Measurements from ENCODE around the gene MPDU1. TPM values are rescaled to one million over a fixed set of nuclear protein-coding genes. Genes with fewer than 3 reads are reported as not detected.
"Not testable (repeated sequence)": the region's sequence is repeated elsewhere in the genome, so short reads cannot be mapped to it uniquely, and the experiment has no call there.

MPDU1 gene
- total and polyA plus RNA-seq, 4 donors, result 42.3 to 99.5 (median 84.8) TPM

- Histone ChIP-seq H3K9ac (ENCODE audit: insufficient read depth in 1 of 2, low read length in 2 of 2) (no peak overlapping the region), H3K4me3 (no peak overlapping the region), H3K4me1 (ENCODE audit: control insufficient read depth in 5 of 5, insufficient read depth in 5 of 5, low read length in 5 of 5) (peaks cover 0 to 7% (median 6%) of the 10 kb centered on the region in 5 donors), H3K9me3 (ENCODE audit: control insufficient read depth in 4 of 4, insufficient read depth in 3 of 4, low read length in 3 of 4) (no peaks in the 10 kb centered on the region), H3K36me3 (ENCODE audit: control insufficient read depth in 4 of 4, insufficient read depth in 4 of 4, low read length in 4 of 4) (peaks cover 37 to 55% (median 50%) of the 10 kb centered on the region in 4 donors), H3K27ac (ENCODE audit: low read depth in 1 of 2, low read length in 1 of 2) (no peak overlapping the region), H3K27me3 (ENCODE audit: control insufficient read depth in 3 of 3, insufficient read depth in 3 of 3, low read length in 2 of 3) (no peaks in the 10 kb centered on the region)
- WGBS, 2 donors, result 95% methylated on average over 5 of the region's 5 CpGs
- ATAC-seq (ENCODE audit: insufficient read depth, low FRiP score) (no peak), DNase-seq (no peak)
- TF ChIP-seq, protein P1, sequence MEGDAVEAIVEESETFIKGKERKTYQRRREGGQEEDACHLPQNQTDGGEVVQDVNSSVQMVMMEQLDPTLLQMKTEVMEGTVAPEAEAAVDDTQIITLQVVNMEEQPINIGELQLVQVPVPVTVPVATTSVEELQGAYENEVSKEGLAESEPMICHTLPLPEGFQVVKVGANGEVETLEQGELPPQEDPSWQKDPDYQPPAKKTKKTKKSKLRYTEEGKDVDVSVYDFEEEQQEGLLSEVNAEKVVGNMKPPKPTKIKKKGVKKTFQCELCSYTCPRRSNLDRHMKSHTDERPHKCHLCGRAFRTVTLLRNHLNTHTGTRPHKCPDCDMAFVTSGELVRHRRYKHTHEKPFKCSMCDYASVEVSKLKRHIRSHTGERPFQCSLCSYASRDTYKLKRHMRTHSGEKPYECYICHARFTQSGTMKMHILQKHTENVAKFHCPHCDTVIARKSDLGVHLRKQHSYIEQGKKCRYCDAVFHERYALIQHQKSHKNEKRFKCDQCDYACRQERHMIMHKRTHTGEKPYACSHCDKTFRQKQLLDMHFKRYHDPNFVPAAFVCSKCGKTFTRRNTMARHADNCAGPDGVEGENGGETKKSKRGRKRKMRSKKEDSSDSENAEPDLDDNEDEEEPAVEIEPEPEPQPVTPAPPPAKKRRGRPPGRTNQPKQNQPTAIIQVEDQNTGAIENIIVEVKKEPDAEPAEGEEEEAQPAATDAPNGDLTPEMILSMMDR (IDR thresholded peaks at IDR 0.05; ENCODE audit: control extremely low read depth, extremely low read depth), result no peak
Observed at GRCh38 chr17:7591596-7591995, 7.9 kb downstream of the MPDU1 start.

GRCh38 chr17:7592422-7593021 is 8.9 kb downstream of the MPDU1 start:
- H3K27me3 ChIP-seq (ENCODE audit: control insufficient read depth in 3 of 3, insufficient read depth in 3 of 3, low read length in 2 of 3), result no peaks in the 10 kb centered on the region
- 93 to 94% methylated on average over 23 of the region's 23 CpGs for WGBS, 2 donors
- no peak for DNase-seq
- H3K36me3 ChIP-seq (ENCODE audit: control insufficient read depth in 4 of 4, insufficient read depth in 4 of 4, low read length in 4 of 4), result peaks cover 37 to 55% (median 48%) of the 10 kb centered on the region in 4 donors
- peaks cover 0 to 7% (median 6%) of the 10 kb centered on the region in 5 donors for H3K4me1 ChIP-seq (ENCODE audit: control insufficient read depth in 5 of 5, insufficient read depth in 5 of 5, low read length in 5 of 5)
- no peak overlapping the region for H3K9ac ChIP-seq (ENCODE audit: insufficient read depth in 1 of 2, low read length in 2 of 2)
- H3K27ac ChIP-seq (ENCODE audit: low read depth in 1 of 2, low read length in 1 of 2), result no peak overlapping the region
- no peak for ATAC-seq (ENCODE audit: insufficient read depth, low FRiP score)
- H3K9me3 ChIP-seq (ENCODE audit: control insufficient read depth in 4 of 4, insufficient read depth in 3 of 4, low read length in 3 of 4), result no peaks in the 10 kb centered on the region
- no peak overlapping the region for H3K4me3 ChIP-seq
- TF ChIP-seq, protein P1 (IDR thresholded peaks at IDR 0.05; ENCODE audit: control extremely low read depth, extremely low read depth), result no peak

- no peak overlapping the region for H3K9ac ChIP-seq (ENCODE audit: insufficient read depth in 1 of 2, low read length in 2 of 2)
- peaks cover 37 to 52% (median 46%) of the 10 kb centered on the region in 4 donors for H3K36me3 ChIP-seq (ENCODE audit: control insufficient read depth in 4 of 4, insufficient read depth in 4 of 4, low read length in 4 of 4)
- WGBS, 2 donors, result 92% methylated on average over 12 of the region's 12 CpGs
- H3K4me1 ChIP-seq (ENCODE audit: control insufficient read depth in 5 of 5, insufficient read depth in 5 of 5, low read length in 5 of 5), result peaks cover 0 to 7% (median 6%) of the 10 kb centered on the region in 5 donors
- DNase-seq, result no peak
- no peaks in the 10 kb centered on the region for H3K9me3 ChIP-seq (ENCODE audit: control insufficient read depth in 4 of 4, insufficient read depth in 3 of 4, low read length in 3 of 4)
- H3K27me3 ChIP-seq (ENCODE audit: control insufficient read depth in 3 of 3, insufficient read depth in 3 of 3, low read length in 2 of 3), result no peaks in the 10 kb centered on the region
- H3K4me3 ChIP-seq, result no peak overlapping the region
- ATAC-seq (ENCODE audit: insufficient read depth, low FRiP score), result no peak
- TF ChIP-seq, protein P1 (IDR thresholded peaks at IDR 0.05; ENCODE audit: control extremely low read depth, extremely low read depth), result no peak
- H3K27ac ChIP-seq (ENCODE audit: low read depth in 1 of 2, low read length in 1 of 2), result no peak overlapping the region
Observed at GRCh38 chr17:7593296-7593695, 9.6 kb downstream of the MPDU1 start.

DNA sequence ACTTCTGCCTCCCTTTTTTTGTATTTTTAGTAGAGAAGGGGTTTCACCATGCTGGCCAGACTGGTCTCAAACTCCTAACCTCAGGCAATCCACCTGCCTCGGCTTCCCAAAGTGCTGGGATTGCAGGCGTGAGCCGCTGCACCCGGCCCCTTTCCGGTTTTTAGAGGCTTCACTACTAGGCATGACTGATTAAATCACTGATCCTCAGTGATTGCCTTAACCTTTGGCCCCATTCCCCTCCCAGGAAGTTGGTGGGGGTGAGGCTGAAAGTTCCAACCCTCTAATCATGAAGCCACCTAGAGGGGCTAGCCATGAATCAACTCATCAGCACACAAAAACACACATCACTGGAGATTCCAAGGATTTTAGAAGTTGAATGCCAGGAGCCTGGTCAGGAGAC is 13.9 kb downstream of the MPDU1 start:
- peaks cover 46 to 54% (median 49%) of the 10 kb centered on the region in 4 donors for H3K36me3 ChIP-seq (ENCODE audit: control insufficient read depth in 4 of 4, insufficient read depth in 4 of 4, low read length in 4 of 4)
- H3K9ac ChIP-seq (ENCODE audit: insufficient read depth in 1 of 2, low read length in 2 of 2); DNase-seq; H3K4me3 ChIP-seq; H3K27me3 ChIP-seq (ENCODE audit: control insufficient read depth in 3 of 3, insufficient read depth in 3 of 3, low read length in 2 of 3); H3K4me1 ChIP-seq (ENCODE audit: control insufficient read depth in 5 of 5, insufficient read depth in 5 of 5, low read length in 5 of 5); H3K9me3 ChIP-seq (ENCODE audit: control insufficient read depth in 4 of 4, insufficient read depth in 3 of 4, low read length in 3 of 4); H3K27ac ChIP-seq (ENCODE audit: low read depth in 1 of 2, low read length in 1 of 2); ATAC-seq (ENCODE audit: insufficient read depth, low FRiP score): not testable (repeated sequence)
- 87 to 98% methylated on average over 5 of the region's 5 CpGs for WGBS, 2 donors

Measured in lung (tissue), 12 donors.